ENCODE results near the gene KCTD14.

GRCh38 chr11:78063440-78064181, 40.5 kb upstream of the KCTD14 start, which contains the start of gene THRSP:
- TF ChIP-seq, protein P1, sequence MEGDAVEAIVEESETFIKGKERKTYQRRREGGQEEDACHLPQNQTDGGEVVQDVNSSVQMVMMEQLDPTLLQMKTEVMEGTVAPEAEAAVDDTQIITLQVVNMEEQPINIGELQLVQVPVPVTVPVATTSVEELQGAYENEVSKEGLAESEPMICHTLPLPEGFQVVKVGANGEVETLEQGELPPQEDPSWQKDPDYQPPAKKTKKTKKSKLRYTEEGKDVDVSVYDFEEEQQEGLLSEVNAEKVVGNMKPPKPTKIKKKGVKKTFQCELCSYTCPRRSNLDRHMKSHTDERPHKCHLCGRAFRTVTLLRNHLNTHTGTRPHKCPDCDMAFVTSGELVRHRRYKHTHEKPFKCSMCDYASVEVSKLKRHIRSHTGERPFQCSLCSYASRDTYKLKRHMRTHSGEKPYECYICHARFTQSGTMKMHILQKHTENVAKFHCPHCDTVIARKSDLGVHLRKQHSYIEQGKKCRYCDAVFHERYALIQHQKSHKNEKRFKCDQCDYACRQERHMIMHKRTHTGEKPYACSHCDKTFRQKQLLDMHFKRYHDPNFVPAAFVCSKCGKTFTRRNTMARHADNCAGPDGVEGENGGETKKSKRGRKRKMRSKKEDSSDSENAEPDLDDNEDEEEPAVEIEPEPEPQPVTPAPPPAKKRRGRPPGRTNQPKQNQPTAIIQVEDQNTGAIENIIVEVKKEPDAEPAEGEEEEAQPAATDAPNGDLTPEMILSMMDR (conservative IDR thresholded peaks at IDR 0.05; ENCODE audit: low read depth, low read length) = no peak
- TF ChIP-seq EZH2phosphoT487 (IDR thresholded peaks at IDR 0.05; ENCODE audit: borderline replicate concordance, low read length) = no peak

Measured in PC-3 (cell line).